HCT116 (cell line): Measurements from ENCODE around the gene ZNF536.

Experiments
- CEBPB ChIP-seq: IDR thresholded peaks from 2 replicates; pipeline ENCODE4 v1.6.1; 2012; ENCODE audit warnings: low read depth
- CTCF ChIP-seq, 3 experiments: fragments of 200-600 bp in 1 of 3; sonication (generic) in 1 of 3; IDR thresholded peaks in 2 of 3; conservative IDR thresholded peaks in 1 of 3; 2 replicates each; pipeline ENCODE4 v1.5.1; 2012 to 2017; ENCODE audit warnings: low read depth in 2 of 3, low read length in 2 of 3, antibody characterized with exemption in 1 of 3, borderline replicate concordance in 1 of 3, control low read depth in 1 of 3, mild to moderate bottlenecking in 1 of 3, mixed read lengths in 1 of 3, mixed run types in 1 of 3, moderate library complexity in 1 of 3; ENCODE audit not compliant: insufficient read depth in 1 of 3
- POLR2A ChIP-seq: IDR thresholded peaks from 2 replicates; pipeline ENCODE4 v1.7.0; 2011; ENCODE audit warnings: borderline replicate concordance; ENCODE audit not compliant: insufficient read depth, insufficient read length; ENCODE audit errors: extremely low read depth
- POLR2AphosphoS5 ChIP-seq: IDR thresholded peaks from 2 replicates; pipeline ENCODE4 v1.6.1; 2011; ENCODE audit warnings: mild to moderate bottlenecking, low read depth, low read length, moderate library complexity
- RAD21 ChIP-seq: IDR thresholded peaks from 2 replicates; pipeline ENCODE4 v1.6.1; 2012; ENCODE audit warnings: low read depth, mild to moderate bottlenecking
- SP1 ChIP-seq: IDR thresholded peaks from 2 replicates; pipeline ENCODE4 v1.6.1; 2012; ENCODE audit warnings: low read depth
- TCF7L2 ChIP-seq: IDR thresholded peaks from 2 replicates; pipeline ENCODE4 v1.7.0; 2011; ENCODE audit warnings: borderline replicate concordance, inconsistent platforms; ENCODE audit not compliant: insufficient read depth, insufficient read length; ENCODE audit errors: extremely low read depth
- TF ChIP-seq, protein P1 (sequence below): IDR thresholded peaks from 2 replicates; pipeline ENCODE4 v1.6.1; 2012

DNA sequence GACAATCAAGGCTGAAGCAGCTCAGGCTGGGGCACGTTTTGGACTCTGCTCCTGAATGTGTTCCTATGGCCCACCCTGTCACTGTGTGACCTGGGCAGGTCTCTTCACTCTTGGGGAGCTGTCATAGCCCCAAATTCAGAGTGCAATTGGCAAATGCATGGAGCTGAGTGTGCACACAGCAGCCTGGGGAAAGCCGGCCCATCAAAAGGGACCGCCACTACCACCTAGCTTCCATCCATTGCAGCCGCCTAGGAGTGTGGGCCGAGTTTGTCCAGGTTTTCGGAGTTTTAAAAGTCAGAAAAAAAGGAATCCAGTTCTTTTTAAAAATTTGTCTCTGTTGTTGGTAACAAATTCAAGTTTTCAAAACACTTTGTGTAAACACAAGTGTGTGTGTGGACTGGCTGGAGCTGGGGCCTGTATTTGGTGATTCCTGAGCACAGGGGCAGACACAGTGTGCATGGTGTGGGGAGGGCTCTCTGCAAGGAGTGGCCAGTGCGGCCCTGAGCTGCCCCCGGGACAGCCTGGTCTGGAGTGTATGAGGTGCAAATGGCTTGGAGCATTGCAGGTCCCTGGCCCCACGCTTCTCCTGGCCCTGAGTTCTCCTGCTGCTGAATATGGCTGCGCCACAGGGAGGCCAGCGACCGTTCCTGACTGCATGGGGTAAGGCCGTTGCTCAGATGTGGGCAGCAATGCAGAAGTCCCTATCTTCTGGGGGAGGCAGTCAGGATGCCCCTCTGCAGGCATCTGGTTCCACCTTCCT lies 13.2 kb upstream of the ZNF536 start:
- TF ChIP-seq CTCF (IDR thresholded peaks at IDR 0.05 in 2 of 3, conservative IDR thresholded peaks at IDR 0.05 in 1 of 3; ENCODE audit: borderline replicate concordance in 1 of 3, insufficient read depth in 1 of 3, low read depth in 2 of 3, low read length in 2 of 3) (no peak), SP1 (no peak), POLR2AphosphoS5 (no peak), RAD21 (no peak), POLR2A (no peak), TCF7L2 (no peak), CEBPB (no peak)
- TF ChIP-seq, protein P1, sequence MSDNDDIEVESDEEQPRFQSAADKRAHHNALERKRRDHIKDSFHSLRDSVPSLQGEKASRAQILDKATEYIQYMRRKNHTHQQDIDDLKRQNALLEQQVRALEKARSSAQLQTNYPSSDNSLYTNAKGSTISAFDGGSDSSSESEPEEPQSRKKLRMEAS = no peak
